K562 (cell line): ENCODE results near the gene NUFIP1. TPM values are rescaled to one million over a fixed set of nuclear protein-coding genes. Genes with fewer than 3 reads are reported as not detected.

Source experiments
- ATAC-seq: fragments of 200-7000 bp; cut with Tn5 transposase; 3 replicates; pipeline ENCODE4 v1.9.1; 2020; ENCODE audit warnings: moderate library complexity
- BruUV-seq: library from RNA; stranded (reverse); fragments of 400-500 nt; replicated peaks from 2 replicates; lab custom pipeline; 2021; lab: Mats Ljungman, UMichigan
- CTCF ChIA-PET: fragments of 300-600 bp; formaldehyde crosslinking; extraction: SDS; loops from one replicate; lab custom pipeline; 2021; ENCODE audit warnings: low intra/inter-chr PET ratio; lab: Yijun Ruan, JAX
- POLR2A ChIA-PET: fragments of 300-600, 350-650 bp; sonication (Branson Sonifier 250); formaldehyde crosslinking; extraction: SDS; loops from one replicate; lab custom pipeline; 2021; ENCODE audit warnings: antibody characterized with exemption, inconsistent platforms; lab: Yijun Ruan, JAX
- DNase-seq, 4 experiments: peaks; one replicate each; pipeline versions ENCODE4 v3.0.0 to v3.0.0-alpha.2; 2011 to 2018; ENCODE audit warnings: low spot score in 3 of 4, mixed read lengths in 3 of 4; ENCODE audit errors: extremely low read depth in 1 of 4
- FAIRE-seq: peaks from 2 replicates; lab custom pipeline; 2011; peaks lifted over from hg19 to GRCh38; lab: Jason Lieb, UNC
- H2AFZ ChIP-seq: 2 replicates; pipeline ENCODE4 v1.6.0; 2011; ENCODE audit warnings: low read depth, low read length, control low read depth, inconsistent platforms
- H3K27ac ChIP-seq: fragments of 200-600 bp; 3 replicates; pipeline ENCODE4 v1.8.0; 2011; ENCODE audit warnings: low read depth, mild to moderate bottlenecking, control low read depth, inconsistent platforms, low read length, moderate library complexity, mixed read lengths; ENCODE audit errors: extremely low read depth
- H3K27me3 ChIP-seq, 2 experiments: fragments of 300-600 bp in 1 of 2; 2 replicates in 1 of 2; 3 replicates in 1 of 2; pipeline versions ENCODE4 v1.6.0 to v1.8.0; 2011; ENCODE audit warnings: inconsistent platforms in 2 of 2, low read length in 2 of 2, mild to moderate bottlenecking in 1 of 2, mixed read lengths in 1 of 2, moderate library complexity in 1 of 2; ENCODE audit not compliant: control insufficient read depth in 2 of 2, insufficient read depth in 2 of 2
- H3K36me3 ChIP-seq: fragments of 300-600 bp; 3 replicates; pipeline ENCODE4 v1.8.0; 2011; ENCODE audit warnings: mild to moderate bottlenecking, low read length, inconsistent platforms; ENCODE audit not compliant: control insufficient read depth, insufficient read depth
- H3K4me1 ChIP-seq, 2 experiments: fragments of 200-600 bp in 1 of 2; replicated peaks in 1 of 2; 2 replicates in 1 of 2; 3 replicates in 1 of 2; pipeline versions ENCODE4 v1.5.1 to v1.8.0; 2011; ENCODE audit warnings: inconsistent platforms in 2 of 2, low read length in 2 of 2, mild to moderate bottlenecking in 1 of 2, mixed read lengths in 1 of 2, moderate library complexity in 1 of 2; ENCODE audit not compliant: control insufficient read depth in 2 of 2, insufficient read depth in 2 of 2
- H3K4me2 ChIP-seq: 2 replicates; pipeline ENCODE4 v1.6.1; 2011; ENCODE audit warnings: low read length, control low read depth, inconsistent platforms, mixed read lengths; ENCODE audit not compliant: insufficient read depth
- H3K4me3 ChIP-seq: fragments of 200-600 bp; sonication (generic), shearing (Covaris generic); 2 replicates; pipeline ENCODE4 v1.5.1; 2016; ENCODE audit warnings: control low read depth, inconsistent platforms
- H3K79me2 ChIP-seq: fragments of 200-600 bp; 3 replicates; pipeline ENCODE4 v1.8.0; 2011; ENCODE audit warnings: low read length, inconsistent platforms; ENCODE audit not compliant: control insufficient read depth, insufficient read depth
- H3K9ac ChIP-seq, 2 experiments: 2 replicates each; pipeline versions ENCODE4 v1.6.0 to v1.6.1; 2011; ENCODE audit warnings: low read depth in 2 of 2, low read length in 2 of 2, control low read depth in 1 of 2, inconsistent platforms in 1 of 2, mild to moderate bottlenecking in 1 of 2, mixed read lengths in 1 of 2; ENCODE audit not compliant: insufficient read depth in 1 of 2
- H3K9me1 ChIP-seq: one replicate; pipeline ENCODE4 v1.6.0; 2011; ENCODE audit warnings: inconsistent platforms, mild to moderate bottlenecking, low read length, moderate library complexity; ENCODE audit not compliant: control insufficient read depth, insufficient read depth
- H3K9me3 ChIP-seq: replicated peaks from 2 replicates; pipeline ENCODE4 v1.5.1; 2011; ENCODE audit warnings: low read depth, low read length, inconsistent platforms; ENCODE audit not compliant: control insufficient read depth, insufficient read depth
- H4K20me1 ChIP-seq: replicated peaks from 2 replicates; pipeline ENCODE4 v1.6.1; 2011; ENCODE audit warnings: low read length, inconsistent platforms, mixed read lengths; ENCODE audit not compliant: control insufficient read depth, insufficient read depth
- BRD9 ChIP-seq: fragments of 450-650 bp; IDR thresholded peaks from 2 replicates; pipeline ENCODE4 v1.6.1; 2018; ENCODE audit warnings: low read depth; ENCODE audit not compliant: partially characterized antibody
- CREBBP ChIP-seq: IDR thresholded peaks from one replicate; pipeline ENCODE4 v1.6.1; 2012; ENCODE audit warnings: low read depth, mild to moderate bottlenecking, control low read depth, inconsistent platforms, low read length
- EP300 ChIP-seq: IDR thresholded peaks from 2 replicates; pipeline ENCODE4 v1.6.1; 2012; ENCODE audit warnings: low read length, improper control_type of control experiment
- MCM5 ChIP-seq: fragments of 450-650 bp; IDR thresholded peaks from 2 replicates; pipeline ENCODE4 v1.6.1; 2016; ENCODE audit warnings: low read depth
- NCOA1 ChIP-seq: fragments of 450-650 bp; IDR thresholded peaks from 2 replicates; pipeline ENCODE4 v1.6.1; 2016; ENCODE audit warnings: low read depth
- NFRKB ChIP-seq: fragments of 450-650 bp; IDR thresholded peaks from 2 replicates; pipeline ENCODE4 v1.6.1; 2016; ENCODE audit warnings: low read depth
- PRMT5 ChIP-seq: sonication (generic); formaldehyde crosslinking; IDR thresholded peaks from 2 replicates; pipeline ENCODE4 v1.5.0; 2020; ENCODE audit warnings: missing genetic modification reagents
- ZBTB17 ChIP-seq: fragments of 450-650 bp; formaldehyde crosslinking; IDR thresholded peaks from 2 replicates; pipeline ENCODE4 v1.4.0; 2020; ENCODE audit warnings: mild to moderate bottlenecking
- ZBTB8A ChIP-seq: fragments of 450-650 bp; IDR thresholded peaks from 2 replicates; pipeline ENCODE4 v1.6.1; 2018; ENCODE audit warnings: mild to moderate bottlenecking, moderate library complexity; ENCODE audit not compliant: partially characterized antibody
- ZNF609 ChIP-seq: sonication (generic); formaldehyde crosslinking; IDR thresholded peaks from 2 replicates; pipeline ENCODE4 v1.8.1; 2023; ENCODE audit warnings: missing genetic modification reagents, mild to moderate bottlenecking, borderline replicate concordance
- ZNF778 ChIP-seq: fragments of 450-650 bp; formaldehyde crosslinking; IDR thresholded peaks from 2 replicates; pipeline ENCODE4 v1.4.0; 2020; ENCODE audit warnings: mild to moderate bottlenecking, moderate library complexity
- WGBS: fragments of 100-300 bp; shearing (Covaris generic); methylation state at CpG from one replicate; pipeline ENCODE4 v1.1.6; 2016; ENCODE audit warnings: low coverage, mixed read lengths; ENCODE audit not compliant: insufficient coverage; ENCODE audit errors: missing lambda C conversion rate; 5-methylcytosine and 5-hydroxymethylcytosine counted together
- in situ Hi-C: fragments of 300-500 bp; cut with MboI; formaldehyde crosslinking; loops from 4 replicates; pipeline ENCODE4 v1.15.0; 2018; ENCODE audit warnings: inconsistent platforms, mixed read lengths
- intact Hi-C: fragments of 100-400 bp; cut with micrococcal nuclease; formaldehyde crosslinking; loops from 2 replicates; pipeline ENCODE4 v1.14.2; 2022
- polyA plus RNA-seq, 8 experiments: library from polyadenylated mRNA; depleted of rRNA in 4 of 8; stranded (reverse) in 5 of 8; unstranded in 3 of 8; fragments of >200 nt; fragmentation: Nextera tagmentation in 2 of 8; fragmentation: Illumina TruSeq in 1 of 8; extraction: Ambion mirVana in 2 of 8; extraction: Trizol in 1 of 8; gene quantifications; 2 replicates each; pipeline versions ENCODE4 v1.2.1 to v1.2.3, GENCODE V29; 2011 to 2014; ENCODE audit warnings: inconsistent platforms in 1 of 8, missing spikeins in 1 of 8
- total RNA-seq, 7 experiments: library from RNA; depleted of rRNA in 6 of 7; stranded (reverse); fragments of >200 nt in 6 of 7; fragmentation: Illumina TruSeq in 2 of 7; extraction: Trizol in 2 of 7; gene quantifications; 2 replicates each; pipeline versions ENCODE4 v1.2.1 to v1.2.3, GENCODE V29; 2011 to 2021; ENCODE audit warnings: low replicate concordance in 1 of 7
- TF ChIP-seq, protein P1 (sequence below): sonication (generic); formaldehyde crosslinking; IDR thresholded peaks from 2 replicates; pipeline ENCODE4 v1.8.0; 2022; ENCODE audit warnings: mild to moderate bottlenecking, missing genetic modification reagents
- TF ChIP-seq, protein P2 (sequence below): IDR thresholded peaks from 3 replicates; pipeline ENCODE4 v1.6.1; 2011; ENCODE audit warnings: borderline replicate concordance, mild to moderate bottlenecking; ENCODE audit not compliant: insufficient read length, insufficient read depth

Gene NUFIP1
- total and polyA plus RNA-seq, 9 of the 15 experiments (the other 6 are each of a cell fraction or from before 2014, with no cell fraction given): 2.6 to 9.7 (median 4.1) TPM

DNA sequence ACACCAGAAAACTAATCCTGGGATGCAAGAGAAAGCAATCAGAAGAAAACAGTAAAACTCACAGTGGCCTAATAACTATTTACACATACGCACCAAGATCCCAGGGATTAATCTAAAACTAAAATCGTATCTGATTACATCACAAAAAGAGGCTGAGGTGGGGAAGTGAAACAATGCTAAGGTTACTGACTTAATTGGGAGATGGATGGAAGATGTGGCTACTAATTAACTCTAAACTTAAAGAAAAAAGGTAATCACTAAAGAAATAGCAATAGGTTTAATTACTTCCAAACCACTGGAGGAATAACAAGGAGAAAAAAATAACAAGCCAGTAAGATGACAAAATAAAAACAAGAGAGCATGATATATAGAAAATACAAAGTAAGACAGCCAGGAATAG, 50.4 kb downstream of the NUFIP1 start:
- H3K4me3 ChIP-seq: no peak overlapping the region
- ATAC-seq (no peak), DNase-seq (no peak), FAIRE-seq (no peak)
- H3K27me3 ChIP-seq: no peaks in the 10 kb centered on the region
- no peaks in the 10 kb centered on the region for H3K9me1 ChIP-seq
- H4K20me1 ChIP-seq: no peaks in the 10 kb centered on the region
- intact Hi-C loops: no loop called here
- H3K27ac ChIP-seq: no peak overlapping the region
- ChIA-PET CTCF (no interaction called here), POLR2A (no interaction called here)
- TF ChIP-seq ZNF609 (CRISPR knock-in tag) (no peak), CREBBP (no peak), NCOA1 (no peak), MCM5 (no peak), ZBTB17 (CRISPR knock-in tag) (no peak), EP300 (no peak), PRMT5 (no peak), BRD9 (no peak), ZNF778 (CRISPR knock-in tag) (no peak), NFRKB (no peak), ZBTB8A (no peak)
- TF ChIP-seq, protein P1, sequence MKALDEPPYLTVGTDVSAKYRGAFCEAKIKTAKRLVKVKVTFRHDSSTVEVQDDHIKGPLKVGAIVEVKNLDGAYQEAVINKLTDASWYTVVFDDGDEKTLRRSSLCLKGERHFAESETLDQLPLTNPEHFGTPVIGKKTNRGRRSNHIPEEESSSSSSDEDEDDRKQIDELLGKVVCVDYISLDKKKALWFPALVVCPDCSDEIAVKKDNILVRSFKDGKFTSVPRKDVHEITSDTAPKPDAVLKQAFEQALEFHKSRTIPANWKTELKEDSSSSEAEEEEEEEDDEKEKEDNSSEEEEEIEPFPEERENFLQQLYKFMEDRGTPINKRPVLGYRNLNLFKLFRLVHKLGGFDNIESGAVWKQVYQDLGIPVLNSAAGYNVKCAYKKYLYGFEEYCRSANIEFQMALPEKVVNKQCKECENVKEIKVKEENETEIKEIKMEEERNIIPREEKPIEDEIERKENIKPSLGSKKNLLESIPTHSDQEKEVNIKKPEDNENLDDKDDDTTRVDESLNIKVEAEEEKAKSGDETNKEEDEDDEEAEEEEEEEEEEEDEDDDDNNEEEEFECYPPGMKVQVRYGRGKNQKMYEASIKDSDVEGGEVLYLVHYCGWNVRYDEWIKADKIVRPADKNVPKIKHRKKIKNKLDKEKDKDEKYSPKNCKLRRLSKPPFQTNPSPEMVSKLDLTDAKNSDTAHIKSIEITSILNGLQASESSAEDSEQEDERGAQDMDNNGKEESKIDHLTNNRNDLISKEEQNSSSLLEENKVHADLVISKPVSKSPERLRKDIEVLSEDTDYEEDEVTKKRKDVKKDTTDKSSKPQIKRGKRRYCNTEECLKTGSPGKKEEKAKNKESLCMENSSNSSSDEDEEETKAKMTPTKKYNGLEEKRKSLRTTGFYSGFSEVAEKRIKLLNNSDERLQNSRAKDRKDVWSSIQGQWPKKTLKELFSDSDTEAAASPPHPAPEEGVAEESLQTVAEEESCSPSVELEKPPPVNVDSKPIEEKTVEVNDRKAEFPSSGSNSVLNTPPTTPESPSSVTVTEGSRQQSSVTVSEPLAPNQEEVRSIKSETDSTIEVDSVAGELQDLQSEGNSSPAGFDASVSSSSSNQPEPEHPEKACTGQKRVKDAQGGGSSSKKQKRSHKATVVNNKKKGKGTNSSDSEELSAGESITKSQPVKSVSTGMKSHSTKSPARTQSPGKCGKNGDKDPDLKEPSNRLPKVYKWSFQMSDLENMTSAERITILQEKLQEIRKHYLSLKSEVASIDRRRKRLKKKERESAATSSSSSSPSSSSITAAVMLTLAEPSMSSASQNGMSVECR: no peak
- TF ChIP-seq, protein P2, sequence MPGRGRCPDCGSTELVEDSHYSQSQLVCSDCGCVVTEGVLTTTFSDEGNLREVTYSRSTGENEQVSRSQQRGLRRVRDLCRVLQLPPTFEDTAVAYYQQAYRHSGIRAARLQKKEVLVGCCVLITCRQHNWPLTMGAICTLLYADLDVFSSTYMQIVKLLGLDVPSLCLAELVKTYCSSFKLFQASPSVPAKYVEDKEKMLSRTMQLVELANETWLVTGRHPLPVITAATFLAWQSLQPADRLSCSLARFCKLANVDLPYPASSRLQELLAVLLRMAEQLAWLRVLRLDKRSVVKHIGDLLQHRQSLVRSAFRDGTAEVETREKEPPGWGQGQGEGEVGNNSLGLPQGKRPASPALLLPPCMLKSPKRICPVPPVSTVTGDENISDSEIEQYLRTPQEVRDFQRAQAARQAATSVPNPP: no peak
- H3K4me1 ChIP-seq: no peaks in the 10 kb centered on the region
- H2AFZ ChIP-seq: no peak overlapping the region
- H3K9me3 ChIP-seq: no peaks in the 10 kb centered on the region
- no peak overlapping the region for H3K4me2 ChIP-seq
- no peaks in the 10 kb centered on the region for H3K79me2 ChIP-seq
- no peak overlapping the region for H3K9ac ChIP-seq
- BruUV-seq: no TSS peak
- H3K36me3 ChIP-seq: peaks cover 13% of the 10 kb centered on the region; the same call in 1 of the 3 replicates
- WGBS: 70% methylated on average over 2 of the region's 2 CpGs
- in situ Hi-C loops: no loop called here
